Measurements from ENCODE around the gene RAB7B.
A peak's percentile ranks its signal among the peaks of the same experiment; 100 is the strongest.

DNA sequence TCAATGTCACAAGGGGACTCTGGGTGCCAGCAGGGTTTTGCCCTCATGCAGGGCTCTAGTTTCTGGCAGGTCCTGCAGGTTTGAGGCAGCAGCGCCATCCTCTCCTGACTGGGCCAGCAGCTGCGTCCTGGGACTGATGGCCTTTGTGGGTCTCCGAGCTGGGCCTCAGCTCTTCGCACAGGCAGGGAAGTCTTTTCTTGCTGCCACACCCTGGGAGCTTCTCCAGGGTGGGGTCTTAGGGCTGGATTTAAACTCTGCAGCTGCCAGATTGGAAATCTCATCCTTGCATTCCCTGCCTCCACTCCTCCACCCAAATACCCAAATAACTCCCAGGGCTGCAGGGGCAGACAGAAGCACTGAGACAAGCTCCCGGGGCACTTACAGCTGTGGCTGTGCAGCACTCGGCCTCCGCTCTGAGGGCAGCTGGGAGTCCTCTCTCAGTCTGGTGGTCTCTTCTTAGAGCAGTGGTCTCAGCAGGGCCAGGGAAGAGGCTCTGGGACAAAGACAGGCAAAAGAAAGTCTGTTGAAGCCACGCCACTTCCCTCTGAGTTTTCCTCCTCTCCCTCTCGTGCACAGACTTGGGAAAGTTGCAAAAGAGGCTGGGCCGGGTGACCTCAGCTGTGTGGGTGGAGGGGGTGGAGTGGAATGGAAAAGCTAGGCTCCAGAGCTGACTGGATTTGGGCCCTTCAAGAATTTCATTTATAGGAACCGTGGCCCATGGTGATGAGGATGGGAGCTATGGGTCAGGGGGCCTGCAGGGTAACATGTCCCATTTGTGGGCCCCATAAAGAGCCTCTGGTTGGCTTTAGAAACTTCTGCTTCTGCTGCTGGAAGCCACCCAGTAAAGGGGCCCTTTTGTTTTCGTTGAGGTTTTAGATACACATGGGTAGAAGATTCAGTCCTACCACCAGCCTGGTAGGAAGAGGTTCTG is at the start of gene RAB7B:
- TF ChIP-seq, protein P1, sequence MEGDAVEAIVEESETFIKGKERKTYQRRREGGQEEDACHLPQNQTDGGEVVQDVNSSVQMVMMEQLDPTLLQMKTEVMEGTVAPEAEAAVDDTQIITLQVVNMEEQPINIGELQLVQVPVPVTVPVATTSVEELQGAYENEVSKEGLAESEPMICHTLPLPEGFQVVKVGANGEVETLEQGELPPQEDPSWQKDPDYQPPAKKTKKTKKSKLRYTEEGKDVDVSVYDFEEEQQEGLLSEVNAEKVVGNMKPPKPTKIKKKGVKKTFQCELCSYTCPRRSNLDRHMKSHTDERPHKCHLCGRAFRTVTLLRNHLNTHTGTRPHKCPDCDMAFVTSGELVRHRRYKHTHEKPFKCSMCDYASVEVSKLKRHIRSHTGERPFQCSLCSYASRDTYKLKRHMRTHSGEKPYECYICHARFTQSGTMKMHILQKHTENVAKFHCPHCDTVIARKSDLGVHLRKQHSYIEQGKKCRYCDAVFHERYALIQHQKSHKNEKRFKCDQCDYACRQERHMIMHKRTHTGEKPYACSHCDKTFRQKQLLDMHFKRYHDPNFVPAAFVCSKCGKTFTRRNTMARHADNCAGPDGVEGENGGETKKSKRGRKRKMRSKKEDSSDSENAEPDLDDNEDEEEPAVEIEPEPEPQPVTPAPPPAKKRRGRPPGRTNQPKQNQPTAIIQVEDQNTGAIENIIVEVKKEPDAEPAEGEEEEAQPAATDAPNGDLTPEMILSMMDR (IDR thresholded peaks at IDR 0.05) = no peak
- TF ChIP-seq POLR2A (IDR thresholded peaks at IDR 0.05) = peak in 1 of 4 donors; percentile 34
